T-cell (primary cell): Measurements from ENCODE around the gene JARID2. TPM values are rescaled to one million over a fixed set of nuclear protein-coding genes. Genes with fewer than 3 reads are reported as not detected.

ENCODE experiments used
- ATAC-seq, 4 experiments: fragments of 200-7000 bp in 3 of 4; fragments of 150-1000 bp in 1 of 4; cut with Tn5 transposase; replicated peaks in 1 of 4; 1 replicate in 3 of 4; 2 replicates in 1 of 4; pipeline ENCODE4 v1.10.0; 2021; ENCODE audit warnings: moderate library complexity in 3 of 4, mild to moderate bottlenecking in 2 of 4, moderate number of reproducible peaks in 1 of 4
- CTCF ChIA-PET, 2 donors: fragments of 300-600 bp; sonication (Branson Sonifier 250); formaldehyde crosslinking; loops; one replicate each; lab custom pipeline; 2022; ENCODE audit warnings: antibody characterized with exemption in 2 of 2; lab: Charles Lee
- POLR2A ChIA-PET, 2 donors: fragments of 300-600 bp; sonication (Branson Sonifier 250); formaldehyde crosslinking; loops; one replicate each; lab custom pipeline; 2022; ENCODE audit warnings: antibody characterized with exemption in 2 of 2; lab: Charles Lee
- DNase-seq, 35 experiments: peaks; one replicate each; pipeline versions ENCODE4 v3.0.0 to v3.0.0-alpha.2; 2013 to 2023
- H3K27ac ChIP-seq: one replicate; pipeline ENCODE4 v1.5.1; 2013; ENCODE audit warnings: low read length
- H3K27me3 ChIP-seq, 2 experiments: replicated peaks in 1 of 2; 1 replicate in 1 of 2; 2 replicates in 1 of 2; pipeline versions ENCODE4 v1.6.1 to v1.7.0; 2013; ENCODE audit warnings: low read length in 1 of 2, mixed read lengths in 1 of 2; ENCODE audit not compliant: control insufficient read depth in 2 of 2, insufficient read depth in 2 of 2; ENCODE audit errors: extremely low read depth in 1 of 2
- H3K36me3 ChIP-seq, 2 donors: 1 replicate in 1 of 2; 2 replicates in 1 of 2; pipeline versions ENCODE4 v1.6.1 to v1.7.0; 2013; ENCODE audit warnings: low read length in 1 of 2; ENCODE audit not compliant: control insufficient read depth in 2 of 2, insufficient read depth in 1 of 2; ENCODE audit errors: extremely low read depth in 1 of 2
- H3K4me1 ChIP-seq, 2 experiments: 1 replicate in 1 of 2; 2 replicates in 1 of 2; pipeline versions ENCODE4 v1.6.1 to v1.7.0; 2013; ENCODE audit warnings: low read length in 2 of 2, mixed read lengths in 1 of 2; ENCODE audit not compliant: insufficient read depth in 2 of 2, control insufficient read depth in 1 of 2; ENCODE audit errors: extremely low read depth in 1 of 2
- H3K4me3 ChIP-seq, 2 donors: 1 replicate in 1 of 2; 2 replicates in 1 of 2; pipeline versions ENCODE4 v1.5.1 to v1.7.0; 2013; ENCODE audit warnings: mild to moderate bottlenecking in 2 of 2, low read length in 1 of 2, moderate library complexity in 1 of 2; ENCODE audit not compliant: control insufficient read depth in 1 of 2; ENCODE audit errors: extremely low read depth in 1 of 2
- H3K9me3 ChIP-seq: 2 replicates; pipeline ENCODE4 v1.7.0; 2013
- H3K27ac Mint-ChIP-seq, 2 donors: one replicate each; pipeline ENCODE4 v1.8.0; 2020 to 2021; ENCODE audit warnings: mild to moderate bottlenecking in 2 of 2, mixed read lengths in 2 of 2
- H3K27me3 Mint-ChIP-seq, 2 donors: one replicate each; pipeline ENCODE4 v1.8.0; 2021 to 2022; ENCODE audit warnings: mixed read lengths in 2 of 2
- H3K36me3 Mint-ChIP-seq: one replicate; pipeline ENCODE4 v1.8.0; 2021; ENCODE audit warnings: mixed read lengths
- H3K4me1 Mint-ChIP-seq, 3 donors: one replicate each; pipeline ENCODE4 v1.8.0; 2020 to 2022; ENCODE audit warnings: mixed read lengths in 3 of 3, mild to moderate bottlenecking in 1 of 3
- H3K4me3 Mint-ChIP-seq, 3 donors: one replicate each; pipeline ENCODE4 v1.8.0; 2020 to 2022; ENCODE audit warnings: mild to moderate bottlenecking in 3 of 3, mixed read lengths in 3 of 3, moderate library complexity in 3 of 3
- H3K9me3 Mint-ChIP-seq, 3 donors: one replicate each; pipeline ENCODE4 v1.8.0; 2020 to 2022; ENCODE audit warnings: mixed read lengths in 3 of 3
- whole genome bisulfite sequencing: methylation state at CpG from one replicate; pipeline ENCODE4 v1.1.5; 2013; ENCODE audit warnings: missing lambda C conversion rate; ENCODE audit not compliant: insufficient coverage; 5-methylcytosine and 5-hydroxymethylcytosine counted together
- total RNA-seq, 35 experiments: library from RNA in 6 of 35; stranded (reverse) in 6 of 35; fragments of 120-200 nt in 1 of 35; gene quantifications; one replicate each; pipeline versions ENCODE4 v1.2.1 to v1.2.4 and lab custom pipeline; 2013 to 2026

JARID2 gene
- total RNA-seq, 5 donors from 2014 or later (not counting 1 experiment from before 2014, with no cell fraction given), result 19.8 to 27.9 (median 21.6) TPM

GRCh38 chr6:15255481-15255880, 9.6 kb downstream of the JARID2 start:
- H3K9me3 ChIP-seq, result no peaks in the 10 kb centered on the region
- Mint-ChIP-seq H3K4me3 (peak overlapping the region in 1 of 3 donors; percentile 25), H3K4me1 (peaks cover 98 to 100% (median 99%) of the 10 kb centered on the region in 3 donors), H3K9me3 (no peaks in the 10 kb centered on the region), H3K27me3 (no peaks in the 10 kb centered on the region), H3K36me3 (peaks cover 9% of the 10 kb centered on the region), H3K27ac (peak overlapping the region; percentile 67 to 81)
- no peak overlapping the region for H3K27ac ChIP-seq
- no peak overlapping the region for H3K4me3 ChIP-seq
- WGBS, result 13% methylated on average over 1 of the region's 1 CpG
- POLR2A ChIA-PET, result interaction anchor here (0.7 to 1.0 kb wide), 3 partner anchors 19 to 1030 kb away, joined by 5 to 16 read pairs (median 9); no protein-coding TSS in a partner anchor
- peaks cover 22 to 49% of the 10 kb centered on the region in 2 experiments for H3K4me1 ChIP-seq
- H3K36me3 ChIP-seq, result no peaks in the 10 kb centered on the region
- DNase-seq, result no peak
- CTCF ChIA-PET, result no interaction called here
- no peak for ATAC-seq
- no peaks in the 10 kb centered on the region for H3K27me3 ChIP-seq

DNA sequence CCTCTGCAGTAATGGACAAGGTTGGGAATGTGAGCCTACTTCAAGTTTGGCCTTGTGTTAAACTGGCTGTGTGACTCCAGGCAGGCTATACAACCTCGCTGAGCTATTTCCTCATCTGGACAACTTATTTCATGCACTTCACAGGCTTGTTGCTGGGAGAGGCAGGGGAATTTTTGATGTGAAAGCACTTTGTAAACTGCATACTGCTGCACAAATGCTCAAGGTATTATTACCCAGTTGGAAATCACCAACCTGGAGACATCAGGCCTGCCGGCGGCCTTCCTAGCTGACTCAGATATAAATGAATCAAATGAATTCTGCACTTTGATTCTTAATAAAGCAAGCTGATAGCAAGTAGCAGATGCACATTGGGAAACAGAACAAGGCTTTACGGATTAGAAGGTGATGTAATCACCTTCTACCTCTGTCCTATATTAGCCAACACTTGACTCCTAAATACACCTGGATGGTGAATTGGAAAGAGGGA, 10.1 kb downstream of the JARID2 start:
- Mint-ChIP-seq H3K4me3 (peak overlapping the region in 1 of 3 donors; percentile 25), H3K9me3 (no peaks in the 10 kb centered on the region), H3K36me3 (peaks cover 9% of the 10 kb centered on the region), H3K27ac (peak overlapping the region; percentile 67 to 81), H3K27me3 (no peaks in the 10 kb centered on the region), H3K4me1 (peaks cover 98 to 100% (median 99%) of the 10 kb centered on the region in 3 donors)
- Histone ChIP-seq H3K9me3 (no peaks in the 10 kb centered on the region), H3K27ac (no peak overlapping the region), H3K27me3 (no peaks in the 10 kb centered on the region), H3K4me3 (no peak overlapping the region), H3K36me3 (no peaks in the 10 kb centered on the region), H3K4me1 (peaks cover 22 to 47% of the 10 kb centered on the region in 2 experiments)
- no CpG with 5 or more reads among the region's 4 CpGs for WGBS
- DNase-seq (no peak), ATAC-seq (peak in 1 of 4 experiments; percentile 23)
- ChIA-PET POLR2A (interaction anchor here in 1 of 2 donors (1.0 kb wide), 1 partner anchor 19 kb away, joined by 5 read pairs; no protein-coding TSS in a partner anchor), CTCF (no interaction called here)

GRCh38 chr6:15256538-15257271, 10.8 kb downstream of the JARID2 start:
- no peak for ATAC-seq
- H3K27me3 ChIP-seq, result no peaks in the 10 kb centered on the region
- peaks cover 22 to 45% of the 10 kb centered on the region in 2 experiments for H3K4me1 ChIP-seq
- DNase-seq, result no peak
- Mint-ChIP-seq H3K27ac (peak overlapping the region in 1 of 2 donors; percentile 63), H3K4me3 (no peak overlapping the region), H3K36me3 (peaks cover 7% of the 10 kb centered on the region), H3K27me3 (no peaks in the 10 kb centered on the region), H3K4me1 (peaks cover 97 to 99% (median 97%) of the 10 kb centered on the region in 3 donors), H3K9me3 (no peaks in the 10 kb centered on the region)
- POLR2A ChIA-PET, result no interaction called here
- H3K9me3 ChIP-seq, result no peaks in the 10 kb centered on the region
- CTCF ChIA-PET, result no interaction called here
- H3K36me3 ChIP-seq, result no peaks in the 10 kb centered on the region
- WGBS, result 69% methylated on average over 3 of the region's 9 CpGs
- H3K27ac ChIP-seq, result no peak overlapping the region
- H3K4me3 ChIP-seq, result no peak overlapping the region

GRCh38 chr6:15257357-15258132, 11.7 kb downstream of the JARID2 start:
- Mint-ChIP-seq H3K27ac (peak overlapping the region; percentile 25 to 49), H3K36me3 (peaks cover 10% of the 10 kb centered on the region), H3K4me3 (no peak overlapping the region), H3K27me3 (no peaks in the 10 kb centered on the region), H3K4me1 (peaks cover 94 to 98% (median 94%) of the 10 kb centered on the region in 3 donors), H3K9me3 (no peaks in the 10 kb centered on the region)
- 77% methylated on average over 3 of the region's 8 CpGs for WGBS
- ChIA-PET POLR2A (interaction anchor here in 1 of 2 donors (0.5 kb wide), 1 partner anchor 67 kb away, joined by 3 read pairs; no protein-coding TSS in a partner anchor), CTCF (no interaction called here)
- Histone ChIP-seq H3K4me1 (peaks cover 15 to 44% of the 10 kb centered on the region in 2 experiments), H3K4me3 (no peak overlapping the region), H3K27me3 (no peaks in the 10 kb centered on the region), H3K27ac (no peak overlapping the region), H3K9me3 (no peaks in the 10 kb centered on the region), H3K36me3 (no peaks in the 10 kb centered on the region)
- DNase-seq (no peak), ATAC-seq (no peak)

GRCh38 chr6:15259766-15260098, 13.9 kb downstream of the JARID2 start:
- H3K4me3 Mint-ChIP-seq, result no peak overlapping the region
- ChIA-PET CTCF (no interaction called here), POLR2A (interaction anchor here in 1 of 2 donors (0.6 kb wide), 1 partner anchor 142 kb away, joined by 3 read pairs; no protein-coding TSS in a partner anchor)
- peaks cover 92 to 98% (median 93%) of the 10 kb centered on the region in 3 donors for H3K4me1 Mint-ChIP-seq
- H3K9me3 ChIP-seq, result no peaks in the 10 kb centered on the region
- no peaks in the 10 kb centered on the region for H3K36me3 ChIP-seq
- no peaks in the 10 kb centered on the region for H3K27me3 Mint-ChIP-seq
- H3K27ac Mint-ChIP-seq, result peak overlapping the region; percentile 21 to 40
- H3K36me3 Mint-ChIP-seq, result peaks cover 10% of the 10 kb centered on the region
- H3K27ac ChIP-seq, result no peak overlapping the region
- no CpG with 5 or more reads among the region's 1 CpG for WGBS
- H3K27me3 ChIP-seq, result no peaks in the 10 kb centered on the region
- ATAC-seq, result no peak
- H3K4me1 ChIP-seq, result peaks cover 22 to 44% of the 10 kb centered on the region in 2 experiments
- H3K4me3 ChIP-seq, result no peak overlapping the region
- DNase-seq, result no peak
- no peaks in the 10 kb centered on the region for H3K9me3 Mint-ChIP-seq
